GM18909 (cell line): ENCODE measurements around the gene ARFGAP3.

Experiments used
- ATAC-seq: cut with Tn5 transposase; IDR thresholded peaks from one replicate; pipeline ENCODE4 v1.9.1; 2021; ENCODE audit warnings: mild to moderate bottlenecking; ENCODE audit not compliant: unreplicated experiment, poor library complexity

ARFGAP3 gene

GRCh38 chr22:42829302-42829701 is 27.8 kb downstream of the ARFGAP3 start:
- ATAC-seq, result no peak

- no peak for ATAC-seq
These were observed 31.3 kb downstream of the ARFGAP3 start for GRCh38 chr22:42825796-42826195.

- ATAC-seq, result no peak
These were observed 35.7 kb downstream of the ARFGAP3 start for GRCh38 chr22:42821386-42821785.

- no peak for ATAC-seq
These were observed 36.9 kb downstream of the ARFGAP3 start for GRCh38 chr22:42820045-42820763.

GRCh38 chr22:42819412-42820044 is 37.5 kb downstream of the ARFGAP3 start:
- ATAC-seq, result no peak

- no peak for ATAC-seq
These were observed 39.5 kb downstream of the ARFGAP3 start for GRCh38 chr22:42817556-42817955.

GRCh38 chr22:42816336-42816735 is 40.7 kb downstream of the ARFGAP3 start:
- ATAC-seq, result no peak

GRCh38 chr22:42814616-42815015 is 42.5 kb downstream of the ARFGAP3 start:
- ATAC-seq, result no peak

- no peak for ATAC-seq
These were observed 42.9 kb downstream of the ARFGAP3 start for GRCh38 chr22:42814215-42814614.

GRCh38 chr22:42813501-42813900 is 43.6 kb downstream of the ARFGAP3 start:
- no peak for ATAC-seq

GRCh38 chr22:42811459-42811858 is 45.6 kb downstream of the ARFGAP3 start:
- ATAC-seq, result no peak

- ATAC-seq, result no peak
These were observed 48.6 kb downstream of the ARFGAP3 start for GRCh38 chr22:42808521-42808920.

GRCh38 chr22:42807185-42807584 is 49.9 kb downstream of the ARFGAP3 start:
- no peak for ATAC-seq

GRCh38 chr22:42805998-42806830 is 50.9 kb downstream of the ARFGAP3 start:
- no peak for ATAC-seq

- ATAC-seq, result no peak
These were observed 51.8 kb downstream of the ARFGAP3 start for GRCh38 chr22:42805016-42805997.

- no peak for ATAC-seq
These were observed 53.7 kb downstream of the ARFGAP3 start for GRCh38 chr22:42803389-42803788.

GRCh38 chr22:42801252-42802080 is 55.6 kb downstream of the ARFGAP3 start:
- no peak for ATAC-seq

- ATAC-seq, result no peak
These were observed 56.4 kb downstream of the ARFGAP3 start for GRCh38 chr22:42800451-42801251.
